HG02943 (cell line): ENCODE results near the gene ANKRD44.
"Not testable (repeated sequence)": the region's sequence is repeated elsewhere in the genome, so short reads cannot be mapped to it uniquely, and the experiment has no call there.

Experiments used
- ATAC-seq: cut with Tn5 transposase; IDR thresholded peaks from one replicate; pipeline ENCODE4 v1.9.1; 2021; ENCODE audit warnings: mild to moderate bottlenecking, low read depth, moderate library complexity; ENCODE audit not compliant: unreplicated experiment

Gene ANKRD44

DNA sequence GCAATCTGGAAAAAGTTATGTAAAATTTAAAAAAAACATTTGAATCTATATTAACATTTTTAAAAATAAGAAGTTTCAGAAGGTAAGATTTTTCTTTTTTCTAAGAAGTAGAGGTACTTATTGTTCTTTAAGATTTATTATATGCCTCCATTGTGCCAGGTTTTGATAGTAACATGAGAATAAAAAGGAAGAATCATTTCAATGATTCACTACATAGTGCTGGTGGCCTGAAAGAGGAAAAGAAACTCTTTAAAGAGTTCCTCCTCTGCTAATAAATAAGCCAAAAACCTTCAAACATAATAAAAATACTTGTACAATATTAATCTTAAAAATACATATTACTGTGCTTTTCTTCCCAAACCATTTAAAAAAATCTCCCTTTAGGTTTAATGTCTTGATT, 69.0 kb downstream of the ANKRD44 start:
- no peak for ATAC-seq

DNA sequence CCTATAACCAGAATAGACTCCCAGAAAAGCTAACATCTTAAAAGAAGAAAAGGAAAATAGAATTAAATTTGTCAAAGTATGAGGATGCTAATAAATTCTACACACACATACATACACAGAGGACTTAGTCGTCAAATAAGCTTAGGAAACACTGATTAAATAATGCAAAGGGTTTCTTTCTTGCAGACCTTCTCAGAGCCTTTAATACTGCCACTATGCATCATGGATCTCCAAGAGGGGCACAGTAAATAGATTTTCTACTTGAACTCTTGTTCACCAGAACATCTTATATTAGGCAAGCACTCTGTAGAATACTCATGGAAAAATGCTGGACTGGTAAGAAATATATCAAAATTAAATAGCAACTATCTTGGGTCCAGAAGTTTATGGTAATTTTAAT, 69.4 kb downstream of the ANKRD44 start:
- no peak for ATAC-seq

DNA sequence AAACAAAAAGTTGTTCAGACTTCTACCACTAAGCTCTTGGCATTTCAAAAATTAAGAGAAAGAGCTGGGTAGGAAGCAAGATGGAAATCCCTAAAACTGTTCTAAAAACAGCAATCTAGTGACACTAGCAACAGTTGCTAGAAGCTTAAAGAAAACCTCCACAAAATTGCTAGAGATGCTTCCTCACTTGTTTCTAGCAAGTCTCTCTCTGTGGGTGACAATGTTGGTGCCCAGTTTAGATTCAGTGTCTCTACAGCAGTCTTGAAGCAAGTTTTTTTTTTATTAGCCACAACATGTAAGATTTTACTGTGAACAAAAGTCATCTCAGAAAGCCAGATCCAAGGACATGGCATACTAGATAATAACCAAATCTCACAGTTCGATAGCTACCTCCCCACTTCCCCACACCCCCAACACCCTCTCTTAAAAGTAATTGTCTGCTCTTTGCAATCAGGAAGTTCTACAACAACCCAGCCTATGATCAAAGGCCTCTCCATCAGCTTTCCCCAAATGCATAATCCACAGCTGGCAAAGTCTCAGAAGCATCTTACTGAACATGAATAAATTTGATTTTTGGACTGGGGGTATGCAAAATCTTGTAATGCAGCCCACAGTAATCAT, 70.0 kb downstream of the ANKRD44 start:
- ATAC-seq: no peak

DNA sequence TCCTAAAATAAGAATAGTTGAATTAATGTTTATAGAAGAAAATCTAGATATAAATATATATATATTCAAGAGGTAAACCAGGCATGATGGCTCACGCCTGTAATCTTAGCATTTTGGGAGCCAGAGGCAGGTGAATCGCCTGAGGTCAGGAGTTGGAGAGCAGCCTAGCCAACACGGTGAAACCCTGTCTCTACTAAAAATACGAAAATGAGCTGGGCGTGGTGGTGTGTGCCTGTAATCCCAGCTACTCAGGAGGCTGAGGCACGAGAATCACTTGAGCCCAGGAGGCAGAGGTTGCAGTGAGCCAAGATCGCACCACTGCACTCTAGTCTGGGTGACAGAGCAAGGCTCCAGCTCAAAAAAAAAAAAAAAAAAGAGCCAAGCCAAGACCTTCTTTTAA, 70.6 kb downstream of the ANKRD44 start:
- not testable (repeated sequence) for ATAC-seq

DNA sequence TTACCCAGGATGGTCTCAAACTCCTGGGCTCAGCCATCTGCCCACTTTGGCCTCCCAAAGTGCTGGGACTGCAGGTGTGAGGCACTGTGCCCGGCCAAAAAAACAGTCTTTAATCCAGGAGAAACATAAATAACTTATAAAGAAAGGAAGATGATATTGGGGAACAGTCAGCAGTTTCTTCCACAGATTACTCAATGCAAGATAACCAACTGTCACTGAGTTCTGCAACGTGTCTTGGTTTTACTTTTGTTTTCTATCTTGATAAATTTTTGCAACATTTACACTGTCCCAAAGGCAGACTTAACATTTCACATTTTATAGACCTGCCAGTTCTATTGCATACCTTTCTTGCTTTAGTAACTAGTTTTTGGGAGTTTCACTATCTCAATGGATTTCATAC, 71.1 kb downstream of the ANKRD44 start:
- ATAC-seq: peak; percentile 67

DNA sequence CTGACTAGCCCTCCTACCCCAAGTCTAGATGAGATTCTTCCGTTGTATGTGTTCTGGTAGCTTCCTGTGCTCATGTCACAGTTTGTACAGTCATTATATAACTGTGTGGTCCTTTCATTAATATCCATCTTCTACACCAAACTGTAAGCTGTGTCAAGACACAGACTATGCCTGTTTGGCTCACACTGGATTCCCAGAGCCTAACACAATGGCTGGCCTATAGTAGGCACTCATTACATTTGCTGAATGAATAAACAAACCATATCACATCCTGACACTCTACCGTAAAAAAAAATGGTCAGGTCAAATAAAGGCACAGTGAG, 72.6 kb downstream of the ANKRD44 start:
- no peak for ATAC-seq

DNA sequence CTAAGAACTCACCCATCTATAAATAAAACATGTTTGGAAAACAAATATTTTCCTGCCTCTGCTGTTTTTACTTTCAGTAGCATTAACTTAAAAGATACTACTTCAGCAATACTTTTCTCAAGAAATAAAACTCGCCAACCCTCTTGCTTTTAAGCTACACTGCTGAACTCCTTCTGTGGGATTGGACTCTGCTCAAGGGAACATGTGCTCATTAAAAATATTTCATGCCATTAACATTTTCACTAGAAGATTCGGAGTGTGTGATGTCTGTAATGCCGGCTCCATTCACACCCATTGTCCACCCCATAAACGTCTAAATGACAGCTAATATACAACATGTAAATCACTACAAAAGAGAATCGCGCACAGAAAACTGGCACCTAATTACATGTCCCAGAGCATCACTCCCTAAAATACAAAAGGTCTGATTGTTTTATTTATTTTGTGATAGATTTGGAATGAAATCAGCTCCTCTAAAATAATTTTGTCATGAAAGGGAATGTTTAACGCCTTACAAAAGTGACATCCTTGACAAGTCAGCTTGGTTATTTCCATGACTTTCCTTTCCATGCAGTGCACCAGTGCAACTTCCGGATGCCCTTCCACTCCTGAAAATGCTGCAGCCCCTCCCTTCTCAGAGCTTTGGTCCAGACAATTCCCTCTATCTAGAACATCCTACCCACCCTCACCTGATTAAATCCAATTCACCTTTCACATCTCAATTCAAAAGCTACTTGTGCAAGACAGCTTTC, 73.1 kb downstream of the ANKRD44 start:
- no peak for ATAC-seq

DNA sequence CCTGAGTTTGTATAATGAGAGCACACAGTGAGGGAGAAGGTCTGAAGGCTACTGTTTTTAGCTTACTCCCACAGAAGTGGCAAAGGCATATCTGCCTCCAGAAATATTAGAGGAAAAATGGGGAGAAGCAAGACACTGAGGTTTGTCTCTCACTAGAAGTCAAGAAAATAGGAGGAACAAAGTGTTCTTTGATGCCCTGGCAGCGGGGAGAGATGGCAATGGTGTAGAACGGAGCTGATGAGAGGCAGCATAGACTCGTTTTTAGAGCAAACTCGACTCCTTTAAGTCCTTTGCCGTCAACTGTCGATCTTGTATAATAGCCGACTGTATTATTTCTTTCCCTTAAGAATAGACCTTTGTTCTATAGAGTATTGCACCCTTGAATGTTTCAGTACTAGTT, 73.8 kb downstream of the ANKRD44 start:
- ATAC-seq: no peak

DNA sequence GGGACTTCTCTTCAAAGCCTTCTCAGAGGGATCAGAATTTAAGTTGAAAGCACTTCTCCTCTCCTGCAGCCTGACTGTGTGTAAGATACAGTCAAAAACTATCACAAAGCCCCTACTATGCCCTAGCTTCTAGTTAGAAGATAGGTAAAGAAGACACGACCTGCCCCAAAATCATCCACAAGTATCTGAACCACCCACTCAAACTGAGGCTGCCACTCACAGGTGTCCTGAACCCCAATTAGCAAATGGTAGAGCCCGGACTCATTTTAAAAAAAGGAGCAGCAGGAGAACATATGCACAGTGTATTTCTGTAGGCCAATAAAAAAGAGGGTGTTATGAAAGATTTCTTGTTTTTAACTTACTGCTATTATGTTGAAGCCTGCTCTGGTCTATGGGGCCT, 74.4 kb downstream of the ANKRD44 start:
- ATAC-seq: no peak

DNA sequence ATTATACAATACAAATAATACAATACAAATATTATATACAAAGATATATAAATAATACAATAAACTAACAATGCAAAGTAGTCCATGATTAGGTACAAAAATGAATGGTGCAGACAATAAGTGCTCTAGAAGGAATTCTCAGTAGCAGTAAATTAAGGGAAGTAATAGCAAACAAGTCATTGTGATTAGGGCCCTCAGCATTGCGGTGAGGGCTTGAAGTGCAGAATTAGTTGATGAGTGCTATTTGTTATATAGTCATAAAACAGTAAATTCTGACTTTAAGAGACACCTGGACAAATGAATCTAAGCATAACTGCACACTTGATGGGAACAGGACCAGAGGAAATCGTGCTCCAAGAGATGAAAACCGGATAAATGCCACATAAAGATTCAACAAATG, 74.9 kb downstream of the ANKRD44 start:
- no peak for ATAC-seq

DNA sequence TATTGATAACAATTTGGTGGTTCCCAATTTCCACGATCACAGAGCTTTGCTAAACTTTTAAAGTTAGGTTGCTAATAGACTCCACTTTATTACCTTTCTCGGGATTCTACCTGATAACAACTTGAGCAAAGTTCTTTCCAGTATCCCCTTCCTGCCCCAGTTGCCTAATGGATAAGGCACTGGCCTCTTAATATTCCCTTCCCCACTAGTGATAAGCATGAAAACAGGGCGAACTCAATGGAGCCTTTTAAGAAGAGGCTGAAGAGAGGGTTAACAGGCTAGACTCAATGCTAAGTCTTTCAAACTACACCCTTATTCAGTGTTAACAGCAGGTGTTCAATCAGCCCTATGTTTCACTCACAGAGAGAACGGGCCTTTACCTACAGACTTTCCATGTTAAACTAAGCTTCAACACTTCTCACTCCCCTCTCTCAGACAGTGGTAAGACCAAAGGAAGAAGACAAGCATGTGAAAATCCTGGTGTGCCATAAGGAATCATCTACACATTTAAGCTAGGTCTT, 75.8 kb downstream of the ANKRD44 start:
- no peak for ATAC-seq

DNA sequence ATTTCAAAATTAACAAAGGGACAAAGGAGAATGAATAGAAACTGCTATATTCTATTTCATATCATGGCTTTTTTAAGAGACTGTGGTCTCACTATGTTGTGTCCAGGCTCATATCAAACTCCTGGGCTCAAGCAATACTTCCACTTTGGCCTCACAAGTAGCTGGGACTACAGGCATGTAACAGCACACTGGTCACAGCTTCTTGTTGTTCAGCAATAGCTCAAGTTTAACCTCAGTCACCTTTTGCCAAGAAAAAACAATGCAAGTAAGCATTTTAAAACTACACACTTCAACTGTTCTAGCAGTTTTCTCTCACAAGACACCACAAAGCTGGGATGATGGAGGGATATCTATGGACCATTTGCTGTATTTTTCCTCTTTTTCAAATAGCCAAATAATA, 77.1 kb downstream of the ANKRD44 start:
- no peak for ATAC-seq

DNA sequence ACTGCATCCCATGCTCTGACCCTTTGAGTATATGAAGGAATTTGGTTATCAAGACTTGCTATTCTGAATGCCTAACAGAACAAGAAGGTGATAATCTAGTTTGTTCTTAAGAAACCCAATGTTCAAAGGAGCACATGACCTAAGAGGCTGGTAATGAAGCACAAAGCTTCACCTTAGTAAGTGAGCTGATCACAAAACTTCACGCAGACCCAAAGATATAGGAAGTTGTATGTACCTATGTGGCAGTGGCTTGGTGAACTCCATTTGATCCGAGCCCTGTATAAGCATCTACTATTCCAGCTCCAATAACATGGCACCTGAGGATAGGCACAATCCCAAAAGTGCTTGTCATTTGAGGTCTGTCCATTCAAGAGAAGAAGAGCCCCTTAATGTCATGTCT, 78.6 kb downstream of the ANKRD44 start:
- ATAC-seq: no peak

DNA sequence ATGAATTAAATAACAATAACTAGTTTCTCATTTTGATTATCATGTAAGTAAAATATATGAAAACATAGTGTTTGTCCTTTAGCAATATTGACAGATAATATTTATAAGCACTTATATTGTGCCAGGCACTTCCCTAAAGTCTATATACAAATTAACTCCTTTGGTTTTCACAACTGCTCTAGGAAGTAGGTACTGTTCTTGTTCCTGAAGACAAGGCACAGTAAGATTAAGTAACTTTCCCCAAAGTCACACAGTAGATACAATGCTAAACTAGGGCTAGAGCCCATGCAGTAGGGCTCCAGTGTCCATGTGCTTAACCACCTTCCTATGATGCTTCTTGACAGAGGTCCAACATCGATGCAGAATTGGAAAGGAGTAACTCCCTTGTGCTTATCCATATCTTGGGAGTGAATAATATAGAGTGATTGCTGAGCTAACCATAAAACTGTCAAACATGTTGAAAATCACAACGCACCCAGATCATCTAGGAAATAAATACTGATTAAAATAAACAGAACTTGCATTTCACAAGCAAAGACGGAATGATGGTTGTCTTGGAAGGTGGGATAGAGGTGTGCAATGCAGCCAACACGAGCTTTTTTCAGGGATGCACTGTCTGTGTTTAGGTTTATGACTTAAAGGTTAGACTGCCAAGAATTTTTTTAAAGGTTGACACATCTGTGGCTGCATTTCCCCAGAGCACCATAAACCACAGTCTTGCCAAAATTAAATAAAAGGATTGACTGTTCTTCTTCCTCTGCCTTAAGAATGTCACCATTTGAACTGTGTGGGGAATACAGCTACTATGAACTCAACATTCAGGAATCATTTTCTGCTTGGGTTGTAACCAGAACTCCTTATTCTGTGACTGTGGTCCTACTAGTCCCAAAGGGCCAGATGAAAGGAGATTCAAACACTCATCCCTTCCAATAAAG, 80.8 kb downstream of the ANKRD44 start:
- ATAC-seq: no peak

DNA sequence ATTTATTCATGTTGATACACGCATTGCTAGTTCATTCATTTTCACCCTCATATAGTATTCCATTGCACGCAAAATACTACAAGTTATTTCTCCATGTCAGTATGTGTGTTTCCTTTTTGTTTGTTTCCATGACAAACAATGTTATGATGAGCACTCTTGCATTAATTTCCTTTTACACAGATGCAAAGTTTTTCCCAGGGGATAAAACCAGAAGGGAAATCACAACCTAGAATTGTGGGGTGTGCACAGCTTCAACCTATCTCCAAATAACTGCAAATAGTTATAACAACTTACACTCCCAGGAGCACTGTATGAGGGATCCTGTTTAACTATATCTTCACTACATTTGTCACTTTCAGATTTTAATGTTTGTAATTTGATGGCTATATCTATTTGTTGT, 87.1 kb downstream of the ANKRD44 start:
- no peak for ATAC-seq

DNA sequence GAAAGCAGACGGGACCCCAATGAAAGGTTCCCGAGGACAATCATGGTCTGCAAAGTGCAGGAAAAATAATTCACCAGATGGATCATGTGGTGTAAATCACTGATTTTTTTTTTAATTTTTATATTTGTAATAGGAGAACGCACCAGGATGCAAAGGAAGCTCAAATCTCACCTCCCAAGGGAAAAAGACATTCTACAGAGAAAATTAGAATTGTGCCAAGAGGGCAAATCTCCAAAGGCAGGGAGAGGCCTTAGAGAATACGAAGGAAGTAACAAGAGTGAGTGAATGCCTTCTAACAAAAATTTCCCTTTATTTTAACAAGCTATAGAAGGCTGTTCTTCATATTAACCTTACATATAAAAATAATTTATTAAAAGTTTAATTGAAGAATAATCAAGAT, 90.9 kb downstream of the ANKRD44 start:
- ATAC-seq: no peak

DNA sequence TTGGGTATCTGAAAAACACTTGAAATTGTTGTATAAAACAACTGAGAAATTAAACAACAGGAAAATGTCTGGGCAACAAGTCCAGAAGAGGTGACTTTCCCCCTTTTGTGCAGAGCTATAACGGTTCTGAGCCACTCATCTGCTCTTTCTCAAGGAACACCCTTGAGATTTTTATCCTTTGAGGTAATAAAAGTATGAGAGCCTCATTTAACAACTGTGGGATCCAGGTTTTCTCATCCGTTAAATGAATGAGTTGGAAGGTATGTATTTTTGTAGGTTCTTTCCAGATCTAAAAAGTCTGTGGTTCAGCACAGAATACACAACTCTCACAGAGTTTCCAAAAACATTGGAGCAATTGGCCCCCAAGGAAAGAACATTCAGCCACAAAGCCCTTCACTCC, 93.0 kb downstream of the ANKRD44 start:
- no peak for ATAC-seq

DNA sequence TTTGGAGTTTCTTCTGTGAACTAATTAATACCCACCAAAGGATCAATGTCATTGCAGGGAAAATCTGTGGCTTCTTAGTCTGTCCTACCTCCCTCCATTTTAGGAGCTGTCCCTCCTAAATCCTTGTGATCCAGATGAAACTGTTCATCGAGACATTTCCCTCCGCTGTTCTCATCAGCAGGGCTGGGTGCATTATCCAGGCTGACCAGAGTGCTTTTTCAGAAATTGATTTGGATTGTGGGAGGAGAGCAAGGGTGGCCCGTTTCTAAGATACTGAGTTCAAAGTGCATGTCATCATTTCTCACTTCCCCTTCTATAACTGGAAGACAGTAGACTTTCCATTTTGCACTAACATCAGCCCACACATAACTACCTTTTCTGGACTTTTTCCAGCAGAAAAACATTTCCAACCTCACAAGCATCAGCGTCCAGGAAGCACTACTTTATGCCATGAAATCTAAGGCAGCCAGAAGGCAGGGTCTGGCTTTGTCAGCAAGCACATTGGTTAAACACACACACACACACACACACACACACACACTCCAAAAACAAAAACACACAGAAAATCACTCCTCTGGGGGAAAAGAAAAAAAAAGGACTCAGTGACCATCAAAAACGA, 94.1 kb downstream of the ANKRD44 start:
- peak; percentile 57 for ATAC-seq

DNA sequence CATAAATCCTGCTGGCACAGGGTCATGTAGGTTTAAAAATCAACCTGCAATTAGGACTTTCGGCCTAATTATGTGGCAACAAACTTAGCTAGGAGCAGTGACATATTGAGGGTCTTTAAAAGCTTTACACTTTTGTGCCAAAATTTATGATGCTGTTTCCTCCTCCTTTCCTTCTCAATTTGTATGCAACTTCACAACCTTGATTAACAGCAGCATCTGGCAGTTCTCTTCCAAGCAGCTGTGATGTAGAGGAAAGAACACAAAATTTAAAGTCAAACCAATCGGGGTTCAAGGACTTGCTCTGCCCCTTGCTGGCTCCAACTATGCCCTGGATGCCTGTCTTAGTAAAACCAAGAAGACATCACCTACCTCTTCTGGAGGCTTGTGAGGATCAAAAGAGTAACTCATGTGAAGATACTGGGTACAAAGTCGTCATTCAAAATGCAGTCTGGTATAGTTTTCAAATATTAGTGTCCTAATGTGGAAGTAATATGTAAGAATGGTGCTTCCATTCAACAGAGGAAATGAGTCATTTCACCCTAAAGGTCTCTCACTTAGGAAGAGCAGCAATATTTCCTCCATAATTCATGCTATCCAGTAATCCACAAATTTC, 94.7 kb downstream of the ANKRD44 start:
- peak; percentile 33 for ATAC-seq
